ENCODE data around the gene LYZ.

The LYZ gene

DNA sequence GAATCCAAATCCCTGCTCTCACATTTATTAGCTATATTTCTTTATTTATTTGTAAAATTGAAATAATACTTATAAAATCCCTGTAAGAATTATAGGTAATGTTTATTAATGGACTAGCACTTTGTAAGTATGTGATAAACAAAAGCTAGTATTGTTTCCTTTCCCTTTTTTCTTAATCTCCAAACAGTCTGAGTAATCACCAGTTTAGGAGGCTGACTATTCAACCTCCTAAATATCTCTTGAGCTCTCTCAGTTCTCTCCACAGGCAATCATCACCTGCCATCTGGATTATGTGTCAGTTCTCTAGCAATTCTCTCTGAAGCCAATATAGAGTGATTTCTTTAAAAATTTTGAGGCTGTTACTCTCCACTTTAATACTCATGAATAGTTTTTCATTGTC lies 9.2 kb upstream of the LYZ start:
- DNase-seq (ENCODE audit: low spot score): no peak

DNA sequence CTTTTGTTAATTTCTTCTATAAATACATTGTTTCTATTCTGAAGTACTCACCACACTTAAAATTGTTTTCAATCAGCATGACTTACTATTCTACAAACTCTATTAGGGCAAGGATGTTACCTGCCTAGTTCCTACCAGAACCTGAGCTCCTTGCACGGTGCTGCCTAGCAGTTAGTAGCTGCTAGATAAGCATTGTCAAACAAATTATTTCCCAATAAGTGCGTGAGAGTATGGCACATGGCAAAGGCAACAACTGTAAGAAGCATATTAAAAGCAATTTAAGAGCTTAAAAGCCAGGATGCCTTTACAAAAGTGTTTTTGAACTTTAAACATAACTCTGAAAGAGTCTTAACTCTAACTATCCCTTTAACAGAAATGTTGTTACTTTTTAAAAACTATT lies 8.2 kb upstream of the LYZ start:
- DNase-seq (ENCODE audit: low spot score): no peak

DNA sequence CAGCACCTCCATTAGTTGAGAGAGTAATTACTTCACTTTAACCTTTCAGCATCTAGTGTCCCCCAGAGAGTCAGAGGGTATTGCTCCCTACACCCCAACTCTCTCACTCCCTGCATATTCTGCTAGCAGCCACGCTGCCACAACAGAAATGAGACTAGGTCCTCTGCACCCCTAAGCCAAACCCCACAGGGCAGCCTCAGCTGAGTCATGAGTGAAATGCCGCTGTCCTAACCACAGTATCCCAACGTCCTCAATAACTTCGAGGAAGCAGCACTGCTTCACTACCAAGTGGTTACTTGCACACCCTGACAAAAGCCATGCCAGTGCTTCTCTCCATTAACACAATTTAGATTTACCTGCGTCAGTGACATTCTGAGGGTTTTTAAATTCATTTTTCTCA lies 6.9 kb upstream of the LYZ start:
- no peak for DNase-seq (ENCODE audit: low spot score)

DNA sequence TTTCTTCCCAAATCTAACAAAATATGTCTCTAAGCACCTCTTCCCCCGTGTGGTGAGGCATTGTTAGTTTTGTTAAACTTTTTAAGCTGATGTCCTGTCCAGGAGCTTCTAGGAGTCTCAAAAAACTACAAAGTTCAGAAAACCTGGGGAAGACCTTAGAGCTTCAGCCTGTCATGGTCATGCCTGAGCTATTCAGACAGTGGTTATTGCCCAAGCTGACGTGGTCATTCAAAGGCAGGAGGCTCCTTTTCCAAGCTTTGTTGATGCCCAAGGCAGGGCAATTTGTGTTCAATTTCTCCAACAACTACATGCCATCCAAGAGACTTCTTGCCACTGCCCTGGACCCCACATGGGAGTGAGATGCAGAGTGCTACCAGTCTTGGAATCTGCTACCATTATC lies 5.8 kb upstream of the LYZ start:
- DNase-seq (ENCODE audit: low spot score): no peak

DNA sequence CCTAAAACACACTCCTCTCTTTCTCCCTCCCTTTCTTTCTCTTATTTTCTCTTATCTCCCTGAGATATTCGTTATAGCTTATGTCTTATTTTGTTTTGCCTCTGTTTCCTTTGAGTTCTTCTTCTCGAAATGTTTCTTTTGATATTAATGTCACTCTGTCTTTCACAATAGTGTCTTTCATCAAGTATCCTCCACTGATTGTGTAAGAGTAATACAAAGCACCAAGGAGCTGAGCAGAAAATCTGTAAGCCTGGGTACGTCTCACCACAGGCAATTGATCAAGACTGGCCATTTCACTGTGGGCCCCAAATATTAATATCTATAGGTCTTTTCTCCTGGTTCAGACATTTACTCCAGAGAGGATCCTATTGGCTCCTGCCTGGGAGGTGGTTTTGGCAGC lies 4.8 kb upstream of the LYZ start:
- no peak for DNase-seq (ENCODE audit: low spot score)

DNA sequence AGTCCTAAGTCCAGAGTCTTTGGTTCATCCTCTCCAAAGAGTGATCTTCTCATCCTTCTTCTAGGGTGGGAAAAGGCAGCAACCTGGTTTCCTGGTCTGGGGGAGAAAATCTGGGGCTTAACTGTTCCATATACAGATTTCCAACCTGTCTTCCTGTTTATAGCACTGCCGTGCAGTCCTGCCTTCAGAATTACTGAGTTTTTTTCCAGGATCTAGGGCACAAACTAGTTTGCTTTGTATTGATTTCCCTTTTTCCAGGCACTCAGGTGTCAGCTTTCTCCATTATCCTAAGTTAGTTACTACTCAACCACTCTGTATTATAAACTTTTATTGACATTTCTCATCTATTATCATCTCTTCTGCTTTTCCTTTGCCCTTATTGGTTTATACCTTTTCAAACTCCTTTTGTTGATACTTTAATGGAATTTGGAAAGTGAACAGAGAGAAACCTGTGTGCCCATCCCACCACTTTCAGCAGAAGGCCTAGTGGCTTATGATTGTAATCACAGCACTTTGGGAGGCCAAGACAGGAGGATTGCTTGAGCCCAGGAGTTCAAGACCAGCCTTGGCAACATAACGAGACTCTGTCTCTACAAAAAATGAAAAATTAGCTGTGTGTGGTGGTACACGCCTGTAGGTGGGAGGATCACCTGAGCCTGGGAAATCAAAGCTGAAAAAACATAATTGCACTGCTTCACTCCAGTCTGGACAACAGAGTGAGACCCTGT lies 4.1 kb upstream of the LYZ start:
- no peak for DNase-seq (ENCODE audit: low spot score)

DNA sequence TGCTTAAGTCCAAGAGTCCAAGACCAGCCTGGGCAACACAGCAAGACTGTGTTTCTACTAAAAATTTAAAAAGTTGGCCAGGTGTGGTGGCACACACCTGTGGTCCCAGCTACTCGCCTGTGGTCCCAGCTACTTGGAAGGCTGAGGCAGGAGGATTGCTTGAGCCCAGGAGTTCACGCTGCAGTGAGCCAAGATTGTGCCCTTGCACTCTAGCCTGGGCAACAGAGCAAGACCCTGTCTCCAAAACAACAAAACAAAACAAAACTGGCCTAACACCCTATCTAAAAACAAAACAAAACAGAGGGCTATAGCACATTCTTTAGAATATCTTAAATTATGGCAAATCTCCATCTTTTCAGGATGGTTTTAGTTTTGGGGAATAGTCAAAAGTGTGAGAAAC lies 3.1 kb upstream of the LYZ start:
- no peak for DNase-seq (ENCODE audit: low spot score)

DNA sequence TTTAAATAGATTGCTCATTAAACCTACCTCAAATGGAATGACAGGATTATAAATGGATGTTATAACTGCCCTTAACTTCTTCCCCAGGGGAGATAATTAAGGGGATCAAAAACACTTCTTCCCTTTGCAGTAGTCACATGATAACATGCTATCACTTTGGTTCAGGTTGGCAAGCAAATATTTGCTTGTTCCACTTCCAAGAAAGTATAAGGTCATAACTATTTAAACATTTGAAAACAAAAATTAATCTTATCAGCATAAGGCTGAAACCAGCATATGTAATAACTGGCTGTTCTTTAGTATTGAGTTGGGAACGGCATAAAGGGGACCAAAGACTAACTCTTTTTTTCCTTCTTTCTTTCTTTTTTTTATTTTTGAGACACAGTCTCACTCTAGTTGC lies 2.4 kb upstream of the LYZ start:
- no peak for DNase-seq (ENCODE audit: low spot score)

DNA sequence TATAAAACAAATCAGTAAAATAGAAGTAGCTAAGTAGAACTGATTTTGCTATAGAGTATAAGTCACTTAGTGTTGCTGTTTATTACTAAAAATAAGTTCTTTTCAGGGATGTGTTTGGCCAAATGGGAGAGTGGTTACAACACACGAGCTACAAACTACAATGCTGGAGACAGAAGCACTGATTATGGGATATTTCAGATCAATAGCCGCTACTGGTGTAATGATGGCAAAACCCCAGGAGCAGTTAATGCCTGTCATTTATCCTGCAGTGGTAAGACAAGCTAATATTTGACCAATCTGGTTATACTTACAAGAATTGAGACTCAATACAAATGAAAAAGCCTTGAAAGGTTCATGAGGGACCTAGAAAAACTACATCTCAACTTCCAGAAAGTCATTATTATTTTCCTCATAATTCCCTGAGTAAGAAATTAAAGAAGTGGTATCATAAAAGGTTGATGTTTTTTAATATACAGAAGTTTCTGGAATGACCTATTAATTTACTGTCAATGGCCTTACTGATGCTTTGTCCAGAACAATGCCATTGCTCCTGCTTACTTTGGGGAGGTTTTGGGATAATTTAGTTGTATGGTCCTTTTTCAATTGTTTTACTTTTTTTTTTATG lies 1.9 kb downstream of the LYZ start:
- DNase-seq (ENCODE audit: low spot score): no peak

DNA sequence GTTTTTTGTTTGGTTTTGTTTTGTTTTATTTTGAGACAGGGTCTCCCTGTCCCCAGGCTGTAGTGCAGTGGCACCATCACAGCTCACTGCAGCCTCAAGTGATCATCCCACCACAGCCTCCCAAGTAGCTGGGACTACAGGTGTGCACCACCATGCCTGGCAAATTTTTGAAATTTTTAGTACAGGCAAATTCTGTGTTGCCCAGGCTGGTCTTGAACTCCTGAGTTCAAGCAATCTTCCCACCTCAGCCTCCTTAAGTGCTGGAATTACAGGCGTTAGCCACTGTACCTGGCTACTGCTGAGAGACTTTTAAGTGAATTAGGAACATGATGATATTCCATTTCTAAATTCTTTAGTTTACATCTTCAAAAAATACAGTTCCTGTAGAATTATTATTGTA lies 2.6 kb downstream of the LYZ start:
- DNase-seq (ENCODE audit: low spot score): no peak

DNA sequence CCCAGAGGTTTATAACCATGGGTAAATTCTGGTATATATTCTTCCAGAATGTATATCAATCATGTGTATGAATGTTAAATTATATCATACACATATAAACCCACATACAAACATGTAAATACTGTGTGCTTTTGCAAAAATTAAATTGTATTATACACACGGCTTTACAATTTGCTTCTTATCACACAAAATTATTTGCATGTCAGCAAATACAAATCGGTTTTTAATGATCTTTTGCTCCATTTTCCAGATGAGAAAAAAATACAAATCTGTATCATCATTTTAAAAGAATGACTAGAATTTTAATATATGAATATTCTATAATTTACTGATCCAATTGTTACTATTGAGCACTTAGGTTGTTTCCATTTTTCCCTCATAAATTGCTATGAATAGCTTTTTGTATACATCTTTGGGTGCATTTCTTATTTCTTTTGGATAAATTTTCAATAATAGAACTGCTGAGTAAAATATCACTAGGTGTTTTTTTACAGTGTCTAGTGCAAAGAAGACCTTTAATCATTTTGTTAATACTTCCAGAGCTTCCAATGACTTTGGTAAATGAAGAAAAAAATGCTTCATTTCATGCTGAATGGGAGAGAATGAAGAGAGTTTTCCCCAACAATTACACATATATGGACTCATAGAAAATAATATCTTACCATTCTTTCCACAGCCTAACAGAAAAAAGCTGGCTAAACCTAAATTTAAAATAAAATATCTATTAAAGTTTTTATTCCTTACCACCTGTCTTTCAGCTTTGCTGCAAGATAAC lies 3.5 kb downstream of the LYZ start:
- DNase-seq (ENCODE audit: low spot score): no peak

DNA sequence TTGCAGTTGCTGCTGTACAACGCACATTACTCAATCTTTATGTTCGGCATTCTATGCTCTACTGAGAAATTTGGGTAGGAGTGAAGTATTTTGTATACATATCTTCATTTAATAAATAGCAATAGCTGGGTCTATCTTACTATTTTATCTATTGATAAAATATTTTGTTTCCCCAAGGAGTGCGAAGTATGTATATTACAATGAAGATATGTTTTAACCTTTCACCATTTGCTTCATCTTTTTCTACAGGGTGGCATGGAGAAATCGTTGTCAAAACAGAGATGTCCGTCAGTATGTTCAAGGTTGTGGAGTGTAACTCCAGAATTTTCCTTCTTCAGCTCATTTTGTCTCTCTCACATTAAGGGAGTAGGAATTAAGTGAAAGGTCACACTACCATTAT lies 4.7 kb downstream of the LYZ start:
- DNase-seq (ENCODE audit: low spot score): no peak

DNA sequence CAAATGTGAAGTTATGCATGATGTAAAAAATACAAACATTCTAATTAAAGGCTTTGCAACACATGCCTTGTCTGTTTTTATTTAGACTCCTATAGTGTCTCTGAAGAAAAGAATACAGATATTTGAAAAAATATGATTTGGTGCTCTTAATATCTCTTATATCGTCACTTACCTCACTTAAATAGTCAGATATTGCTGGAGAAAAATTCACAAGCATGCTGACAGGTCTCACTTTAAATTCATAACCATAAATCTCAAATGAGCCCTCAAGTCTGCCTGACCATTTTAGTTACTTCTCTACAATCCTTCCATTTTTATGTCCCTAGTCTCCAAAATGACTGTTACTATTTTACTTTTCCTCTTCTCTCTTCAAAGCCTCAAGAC lies 6.0 kb downstream of the LYZ start:
- DNase-seq (ENCODE audit: low spot score): no peak

DNA sequence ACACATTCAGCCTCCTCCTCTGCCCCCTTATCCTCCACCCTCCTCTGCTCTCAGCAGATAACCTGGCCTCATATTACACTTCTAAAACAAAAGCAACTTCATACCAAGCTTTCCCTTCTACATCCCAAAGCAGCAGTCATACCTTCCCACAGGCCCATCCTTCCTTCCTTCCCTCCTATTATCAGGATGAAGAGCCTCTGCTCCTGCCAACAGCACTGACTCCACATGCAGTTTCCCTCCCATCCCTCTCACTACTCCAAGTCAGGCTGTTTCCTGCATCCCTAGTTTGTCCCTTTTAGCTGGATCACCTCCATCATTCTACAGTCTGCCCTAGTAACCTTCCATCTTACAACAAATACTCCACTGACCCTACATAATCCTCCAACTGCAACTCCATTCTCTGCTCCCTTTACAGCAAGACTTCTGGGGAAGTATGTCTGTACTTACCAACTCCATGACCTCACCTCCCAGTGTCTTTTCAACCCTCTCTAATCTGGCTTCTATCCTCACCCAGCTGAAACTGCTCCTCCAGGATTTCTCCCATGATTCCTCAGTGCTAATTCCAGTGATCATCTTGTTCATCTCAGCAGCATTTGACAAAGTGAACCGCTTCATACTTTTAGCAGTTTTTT lies 6.5 kb downstream of the LYZ start:
- no peak for DNase-seq (ENCODE audit: low spot score)

DNA sequence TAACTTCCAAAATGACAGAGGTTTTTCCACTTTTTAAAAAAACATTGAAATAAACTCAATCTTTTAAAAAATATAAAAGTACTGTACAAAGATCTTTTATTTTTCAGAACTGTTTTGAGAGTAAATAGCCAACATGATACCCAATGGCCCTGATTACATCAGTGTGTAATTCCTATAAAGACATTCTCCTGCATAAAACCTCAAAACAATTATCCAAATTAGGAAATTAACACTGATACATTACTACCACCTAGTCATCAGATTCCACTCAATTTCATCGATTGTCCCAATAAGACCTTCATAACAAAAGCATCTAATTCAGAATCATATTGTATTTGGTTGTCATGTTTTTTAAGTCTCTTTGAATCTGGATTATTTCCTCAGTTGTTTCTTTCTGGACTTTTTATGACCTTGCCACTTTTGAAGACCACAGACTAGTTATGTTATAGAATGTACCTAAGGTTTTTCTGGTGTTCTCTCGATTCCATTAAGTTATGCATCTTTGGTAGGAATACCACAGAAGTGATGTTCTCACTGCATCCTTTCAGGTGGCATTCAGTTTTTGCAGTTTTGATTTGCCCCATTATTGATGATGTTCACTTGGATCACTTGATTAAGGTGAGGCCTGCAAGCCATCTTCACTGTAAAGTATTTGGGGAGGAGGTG lies 7.3 kb downstream of the LYZ start:
- no peak for DNase-seq (ENCODE audit: low spot score)

DNA sequence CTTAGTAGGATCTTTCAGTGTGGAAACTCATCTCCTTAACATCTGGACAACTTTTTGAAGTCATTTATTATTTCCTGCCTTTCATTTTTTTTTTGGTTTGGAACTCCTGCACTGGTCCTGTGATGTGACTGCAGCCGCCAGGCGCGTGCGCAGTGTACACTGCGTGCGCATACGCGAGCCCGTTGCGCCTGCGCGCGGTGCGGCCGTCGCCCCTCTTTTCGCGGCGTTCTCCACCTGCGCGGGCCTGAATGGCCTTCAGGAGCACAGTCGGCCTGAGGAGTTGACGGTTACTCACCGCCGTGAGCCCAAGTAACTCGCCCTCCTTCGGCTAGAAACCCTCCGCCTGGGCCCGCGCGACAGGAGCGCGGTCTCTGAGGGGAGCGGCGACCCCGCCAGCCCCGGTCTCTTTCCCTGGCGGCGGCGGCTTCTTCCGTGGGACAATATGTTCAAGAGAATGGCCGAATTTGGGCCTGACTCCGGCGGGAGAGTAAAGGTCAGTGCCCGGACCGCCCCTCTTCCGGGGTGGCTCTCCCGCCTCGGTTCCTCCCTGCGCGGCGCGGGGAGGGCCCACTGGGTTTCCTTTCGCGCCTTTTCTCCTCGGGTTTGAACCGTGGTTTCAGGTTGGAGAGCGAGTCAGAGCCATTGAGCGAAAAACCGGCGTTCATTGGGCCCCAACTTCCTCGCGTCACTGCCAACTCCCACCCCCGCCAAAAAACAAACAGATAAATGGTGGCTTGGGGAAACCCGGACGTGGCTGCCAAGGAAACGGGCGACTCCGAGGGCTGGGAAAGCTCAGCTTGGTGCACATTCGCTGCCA lies 11.6 kb downstream of the LYZ start, which contains the start of gene YEATS4:
Gene YEATS4, plus strand, starts transcription at position 213 of the 817 bp plus-strand sequence. Its CDS starts 230 bp downstream, at position 443.
- peak; percentile 82 for DNase-seq (ENCODE audit: low spot score)

DNA sequence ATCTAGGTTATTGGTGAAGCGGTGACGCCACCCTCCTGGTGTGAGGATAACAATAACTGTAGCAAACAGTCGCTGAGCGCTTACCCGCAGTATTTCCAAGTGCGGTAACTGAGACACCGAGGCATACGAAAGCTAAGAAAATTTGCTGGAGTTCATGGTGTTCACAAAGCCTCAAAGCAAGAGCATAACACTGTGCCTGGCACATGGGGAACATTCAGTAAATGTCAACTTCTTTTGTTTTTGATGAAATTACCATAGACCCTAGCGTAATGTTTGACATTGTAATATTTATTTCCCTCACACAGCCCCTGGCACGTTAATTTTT lies 12.1 kb downstream of the LYZ start:
- DNase-seq (ENCODE audit: low spot score): no peak

DNA sequence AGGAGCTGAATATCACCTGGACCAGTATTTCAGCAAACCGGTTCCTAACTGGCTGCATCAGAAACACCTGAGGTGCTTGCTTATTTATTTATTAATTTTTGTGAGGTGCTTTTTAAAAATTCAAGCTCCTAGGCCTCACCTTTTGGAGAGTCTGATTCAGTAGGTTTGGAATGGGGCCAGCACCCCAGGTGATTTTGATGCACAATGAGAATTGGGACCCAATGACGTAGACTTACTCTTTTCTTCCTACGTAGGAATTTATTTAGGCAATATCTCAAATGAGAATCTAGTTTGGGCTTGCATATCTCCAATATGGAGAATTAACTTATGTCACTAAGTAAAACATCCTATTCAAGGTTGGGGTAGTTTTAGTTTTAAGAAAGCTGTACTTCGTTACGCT lies 18.6 kb downstream of the LYZ start:
- no peak for DNase-seq (ENCODE audit: low spot score)

DNA sequence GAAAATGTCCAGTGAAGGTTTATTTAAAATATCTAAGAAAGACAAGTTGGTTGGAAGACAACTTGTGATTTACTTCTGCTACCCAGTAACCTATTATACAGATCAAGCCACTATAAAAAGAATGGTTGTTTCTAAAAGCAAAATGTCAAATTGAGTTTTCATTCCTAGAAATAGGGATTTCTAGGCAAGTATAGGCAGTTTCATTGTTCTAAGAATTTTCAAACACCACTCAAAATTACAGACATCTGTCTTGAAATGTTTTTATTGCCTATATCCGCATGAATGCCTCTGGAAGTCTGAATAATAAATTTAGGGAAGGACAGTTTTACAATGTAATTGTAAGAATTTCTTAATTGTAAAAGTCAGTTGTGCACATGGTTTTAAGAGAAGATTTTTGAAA lies 20.0 kb downstream of the LYZ start:
- DNase-seq (ENCODE audit: low spot score): no peak

DNA sequence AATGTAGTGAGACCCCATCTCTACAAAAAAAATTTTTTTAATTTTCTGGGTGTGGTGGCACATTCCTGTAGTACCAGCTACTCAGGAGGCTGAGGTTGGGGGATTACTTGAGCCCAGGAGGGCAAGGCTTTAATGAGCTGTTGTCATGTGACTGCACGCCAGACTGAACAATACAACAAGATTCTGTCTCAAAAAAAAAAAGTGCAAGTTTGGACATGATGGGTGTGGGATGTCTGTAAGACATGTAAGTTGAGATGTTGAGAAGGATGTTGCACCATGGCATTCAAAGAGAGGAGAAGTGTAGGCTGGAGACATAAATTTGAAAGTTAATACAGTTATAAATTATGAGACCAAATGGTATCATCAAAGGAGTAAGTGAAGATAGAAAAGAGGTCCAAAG lies 34.9 kb downstream of the LYZ start:
- DNase-seq (ENCODE audit: low spot score): no peak

DNA sequence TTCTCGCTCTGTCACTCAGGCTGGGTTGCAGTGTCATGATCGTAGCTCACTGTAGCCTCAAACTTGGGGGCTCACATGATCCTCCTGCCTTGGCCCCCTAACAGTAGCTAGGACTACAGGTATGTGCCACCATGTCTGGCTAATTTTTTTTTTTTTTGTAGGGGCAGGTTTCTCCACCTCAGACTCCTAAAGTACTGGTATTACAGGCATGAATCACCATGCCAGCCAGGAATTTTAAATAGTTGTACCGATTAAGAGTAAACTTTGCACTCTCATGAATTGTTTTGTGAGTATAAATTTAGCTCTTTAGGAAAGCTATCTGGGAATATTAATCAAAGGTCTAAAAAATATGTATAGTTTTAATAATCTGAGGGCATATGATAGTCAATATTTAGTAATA lies 36.9 kb downstream of the LYZ start:
- DNase-seq (ENCODE audit: low spot score): no peak

DNA sequence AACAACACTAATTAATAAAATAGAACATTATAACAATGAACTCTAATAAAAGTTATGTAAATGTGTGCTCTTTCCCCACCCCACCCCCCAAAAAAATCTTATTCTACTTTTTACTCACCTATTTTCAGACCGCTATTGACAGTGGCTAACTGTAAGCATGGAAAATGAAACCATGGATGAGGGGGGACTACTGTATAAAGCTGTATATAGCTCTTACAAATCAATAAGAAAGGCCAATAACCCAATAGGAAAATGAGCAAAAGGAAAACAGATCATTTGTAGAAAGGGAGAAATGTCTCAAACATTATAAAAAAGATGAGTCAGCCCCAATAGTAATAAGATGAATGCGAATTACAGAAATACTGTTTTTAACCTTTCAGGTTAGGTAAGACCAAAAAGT lies 38.7 kb downstream of the LYZ start:
- DNase-seq (ENCODE audit: low spot score): no peak

Measured in pons (tissue), 1 donor.